Measurements from ENCODE around the gene FECH. TPM values are rescaled to one million over a fixed set of nuclear protein-coding genes. Genes with fewer than 3 reads are reported as not detected.

The FECH gene
- 27.1 and 31.1 TPM in 2 replicates for total RNA-seq

DNA sequence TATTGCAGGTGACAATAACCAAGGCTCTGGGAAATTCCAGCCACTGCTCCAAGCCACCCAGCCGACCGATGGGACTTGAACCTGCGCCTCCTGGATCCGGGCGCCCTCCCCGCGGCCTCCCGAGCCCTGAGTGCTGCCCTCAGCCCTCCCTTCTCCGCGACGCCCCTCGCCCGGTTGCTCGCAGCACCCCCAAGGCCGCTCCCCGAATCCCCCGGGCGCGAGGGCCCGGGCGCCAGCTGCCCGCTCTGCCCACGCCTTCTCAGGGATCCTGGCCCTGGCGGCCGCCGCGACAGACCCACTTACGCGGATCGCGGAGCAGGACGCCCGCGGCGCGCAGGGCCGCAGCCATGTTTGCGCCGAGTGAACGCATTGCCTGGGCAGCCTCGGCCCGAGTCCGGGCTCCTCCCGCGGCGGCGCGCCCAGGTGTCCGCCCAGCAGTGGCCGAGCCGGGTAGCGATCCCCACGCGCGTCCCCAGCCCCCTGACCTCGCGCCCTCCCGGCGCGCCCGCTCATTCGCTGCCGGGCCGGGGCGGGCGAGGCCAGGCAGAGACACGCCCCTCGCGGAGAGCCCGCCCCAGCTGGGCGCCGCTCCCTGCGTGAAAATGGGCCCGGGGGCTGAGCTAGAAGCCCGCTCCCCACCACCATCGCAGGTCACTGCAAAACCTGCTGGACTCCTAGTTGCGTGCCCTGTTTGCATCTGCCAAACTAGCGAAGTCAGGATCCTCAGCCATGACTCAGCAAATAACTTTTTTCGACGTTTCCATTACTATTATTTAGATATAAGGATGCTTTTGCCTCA, at the start of gene FECH:
Gene FECH (minus strand): TSS at position 452 of the 799 bp plus-strand sequence. CDS start 82 bp downstream, at position 370.
- H3K4me3 ChIP-seq (ENCODE audit: low read depth, low read length): peak within 1 kb of the TSS; percentile 85
- TF ChIP-seq, protein P1, sequence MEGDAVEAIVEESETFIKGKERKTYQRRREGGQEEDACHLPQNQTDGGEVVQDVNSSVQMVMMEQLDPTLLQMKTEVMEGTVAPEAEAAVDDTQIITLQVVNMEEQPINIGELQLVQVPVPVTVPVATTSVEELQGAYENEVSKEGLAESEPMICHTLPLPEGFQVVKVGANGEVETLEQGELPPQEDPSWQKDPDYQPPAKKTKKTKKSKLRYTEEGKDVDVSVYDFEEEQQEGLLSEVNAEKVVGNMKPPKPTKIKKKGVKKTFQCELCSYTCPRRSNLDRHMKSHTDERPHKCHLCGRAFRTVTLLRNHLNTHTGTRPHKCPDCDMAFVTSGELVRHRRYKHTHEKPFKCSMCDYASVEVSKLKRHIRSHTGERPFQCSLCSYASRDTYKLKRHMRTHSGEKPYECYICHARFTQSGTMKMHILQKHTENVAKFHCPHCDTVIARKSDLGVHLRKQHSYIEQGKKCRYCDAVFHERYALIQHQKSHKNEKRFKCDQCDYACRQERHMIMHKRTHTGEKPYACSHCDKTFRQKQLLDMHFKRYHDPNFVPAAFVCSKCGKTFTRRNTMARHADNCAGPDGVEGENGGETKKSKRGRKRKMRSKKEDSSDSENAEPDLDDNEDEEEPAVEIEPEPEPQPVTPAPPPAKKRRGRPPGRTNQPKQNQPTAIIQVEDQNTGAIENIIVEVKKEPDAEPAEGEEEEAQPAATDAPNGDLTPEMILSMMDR (IDR thresholded peaks at IDR 0.05; ENCODE audit: insufficient read depth, low read depth, low read length): peak; percentile 1
- peak; percentile 71 for DNase-seq (ENCODE audit: low read depth)

- TF ChIP-seq, protein P1 (IDR thresholded peaks at IDR 0.05; ENCODE audit: insufficient read depth, low read depth, low read length): no peak
- DNase-seq (ENCODE audit: low read depth): no peak
- no peak overlapping the region for H3K4me3 ChIP-seq (ENCODE audit: low read depth, low read length)
Observed at GRCh38 chr18:57635003-57635822, 48.7 kb upstream of the FECH start.

GRCh38 chr18:57631697-57632096, 45.2 kb upstream of the FECH start:
- H3K4me3 ChIP-seq (ENCODE audit: low read depth, low read length): no peak overlapping the region
- TF ChIP-seq, protein P1 (IDR thresholded peaks at IDR 0.05; ENCODE audit: insufficient read depth, low read depth, low read length): no peak
- DNase-seq (ENCODE audit: low read depth): no peak

DNA sequence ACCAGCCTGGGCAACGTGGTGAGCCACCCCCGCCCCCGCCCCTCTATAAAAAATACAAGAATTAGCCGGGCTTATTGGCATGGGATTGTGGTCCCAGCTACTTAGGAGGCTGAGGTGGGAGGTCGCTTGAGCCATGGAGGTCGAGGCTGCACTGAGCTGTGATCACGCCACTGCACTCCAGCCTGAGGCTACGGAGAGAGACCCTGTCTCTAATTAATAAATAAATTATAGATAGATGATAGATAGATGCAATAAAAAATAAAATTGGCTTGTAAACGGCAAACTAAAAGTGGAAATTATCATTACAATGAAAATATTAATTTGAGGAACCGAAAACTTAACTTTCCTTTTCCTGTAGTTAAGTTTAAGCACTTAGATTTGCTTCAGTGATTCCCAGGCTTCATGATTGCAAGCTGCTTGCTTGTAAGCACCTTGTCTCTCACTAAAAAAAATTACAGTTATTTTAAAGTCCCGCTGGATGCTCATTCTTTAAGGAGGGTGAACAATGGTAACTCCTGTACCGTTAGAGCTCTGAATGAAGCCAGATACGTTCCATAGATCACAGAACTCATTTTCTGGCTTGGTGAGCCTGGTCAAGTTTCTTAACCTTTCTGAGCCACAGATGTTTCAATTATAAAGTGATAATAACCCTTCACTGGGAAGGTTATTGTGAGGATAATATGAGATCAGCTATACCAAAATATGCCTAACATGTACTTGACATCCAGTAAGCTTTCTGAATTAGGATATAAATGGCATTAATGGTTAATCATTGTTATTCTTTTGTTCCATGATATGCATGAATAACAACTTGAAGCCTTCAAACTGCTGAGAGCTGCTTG, 44.5 kb upstream of the FECH start:
- DNase-seq (ENCODE audit: low read depth): no peak
- TF ChIP-seq, protein P1 (IDR thresholded peaks at IDR 0.05; ENCODE audit: insufficient read depth, low read depth, low read length): no peak
- H3K4me3 ChIP-seq (ENCODE audit: low read depth, low read length): peak overlapping the region; percentile 71

DNA sequence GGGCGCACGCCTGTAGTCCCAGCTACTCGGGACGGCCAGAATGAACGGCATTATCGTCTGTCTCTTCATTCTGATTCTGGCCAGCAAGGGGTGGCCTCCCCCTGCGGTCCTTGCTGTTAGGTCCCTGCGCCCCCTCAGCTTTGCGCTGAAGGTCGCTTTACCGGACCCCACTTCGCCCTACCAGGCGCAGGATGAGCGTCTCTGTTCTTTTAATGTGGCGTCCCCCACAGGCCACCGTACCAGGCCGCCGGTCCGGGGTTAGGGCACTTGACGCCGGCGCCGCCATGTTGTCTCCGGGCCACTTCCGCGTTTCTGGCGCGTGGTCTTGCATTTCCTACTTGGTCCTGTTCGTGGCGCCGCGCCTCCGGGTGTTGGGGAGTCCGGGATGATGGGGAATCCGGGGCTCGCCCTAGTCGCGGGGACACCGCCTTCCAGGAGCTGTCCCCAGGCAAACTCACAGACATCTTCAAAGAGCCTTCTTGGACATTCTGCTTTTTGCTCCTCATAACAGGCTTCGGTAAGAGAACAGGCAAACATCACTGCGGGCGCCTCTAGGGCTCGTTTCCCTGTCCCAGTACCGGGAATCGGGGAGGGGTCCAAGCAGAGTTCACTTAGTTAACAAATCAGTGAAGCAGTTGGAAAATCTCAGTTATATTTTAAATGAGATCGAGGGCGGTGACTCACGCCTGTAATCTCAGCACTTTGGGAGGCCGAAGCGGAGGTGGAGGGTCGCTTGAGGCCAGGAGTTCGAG, 43.7 kb upstream of the FECH start:
- peak overlapping the region; percentile 71 for H3K4me3 ChIP-seq (ENCODE audit: low read depth, low read length)
- peak; percentile 97 for DNase-seq (ENCODE audit: low read depth)
- TF ChIP-seq, protein P1 (IDR thresholded peaks at IDR 0.05; ENCODE audit: insufficient read depth, low read depth, low read length): peak; percentile 63

DNA sequence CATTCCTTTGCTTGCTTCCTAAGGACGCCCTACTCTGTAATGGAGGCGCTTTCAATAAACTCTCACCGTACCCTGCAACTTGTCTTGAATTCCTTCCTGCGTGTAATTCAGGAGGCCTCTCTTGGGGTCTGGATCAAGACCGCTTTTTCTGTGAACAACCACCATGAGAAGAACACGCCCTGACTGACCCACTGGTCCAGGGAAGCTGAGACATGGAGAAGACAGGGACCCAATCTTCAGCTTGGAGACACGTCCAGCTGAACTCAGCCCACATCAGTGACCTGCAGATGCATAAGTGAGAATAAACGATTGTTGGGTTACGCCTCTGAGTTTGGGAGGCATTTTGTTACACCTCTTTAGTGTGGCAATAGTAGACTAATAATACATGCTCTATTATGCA, 42.9 kb upstream of the FECH start:
- no peak for DNase-seq (ENCODE audit: low read depth)
- TF ChIP-seq, protein P1 (IDR thresholded peaks at IDR 0.05; ENCODE audit: insufficient read depth, low read depth, low read length): no peak
- peak overlapping the region; percentile 71 for H3K4me3 ChIP-seq (ENCODE audit: low read depth, low read length)
